Measurements from ENCODE around the gene TBC1D5. TPM values are rescaled to one million over a fixed set of nuclear protein-coding genes. Genes with fewer than 3 reads are reported as not detected.

The TBC1D5 gene
- total and polyA plus RNA-seq, 2 donors (not counting 1 experiment from before 2014, with no cell fraction given), result 22.6 to 111 TPM

DNA sequence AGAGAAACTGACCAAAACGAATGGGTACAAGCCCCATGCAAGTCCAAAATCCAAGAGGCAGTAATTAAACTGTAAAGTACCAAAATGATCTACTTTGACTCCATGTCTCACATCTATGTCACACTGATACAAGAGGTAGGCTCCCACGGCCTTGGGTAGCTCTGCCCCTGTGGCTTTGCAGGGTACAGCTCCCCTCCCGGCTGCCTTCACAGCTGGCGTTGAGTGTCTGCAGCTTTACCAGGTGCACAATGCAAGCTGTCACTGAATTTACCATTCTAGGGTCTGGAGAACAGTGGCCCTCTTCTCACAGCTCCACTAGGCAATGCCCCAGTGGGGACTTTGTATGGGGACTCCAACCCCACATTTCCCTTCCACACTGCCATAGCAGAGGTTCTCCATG lies 308.6 kb downstream of the TBC1D5 start:
- no peaks in the 10 kb centered on the region for H3K4me1 ChIP-seq (ENCODE audit: control insufficient read depth in 2 of 2, insufficient read depth in 2 of 2, low read length in 2 of 2)
- no peak overlapping the region for H2AFZ ChIP-seq (ENCODE audit: insufficient read depth, low read depth, low read length, poor library complexity, severe bottlenecking)
- no peak for ATAC-seq (ENCODE audit: low read depth)
- Mint-ChIP-seq H3K27me3 (no peaks in the 10 kb centered on the region), H3K27ac (no peak overlapping the region), H3K9me3 (ENCODE audit: insufficient read depth) (peaks cover 5% of the 10 kb centered on the region), H3K4me1 (no peaks in the 10 kb centered on the region), H3K4me3 (no peak overlapping the region)
- H3K9ac ChIP-seq (ENCODE audit: low read length), result no peak overlapping the region
- no peak overlapping the region for H3K4me2 ChIP-seq (replicated peaks; ENCODE audit: low read depth, low read length, poor library complexity, severe bottlenecking)
- H3K27me3 ChIP-seq (replicated peaks in 1 of 4; ENCODE audit: control extremely low read depth in 1 of 4, control insufficient read depth in 3 of 4, insufficient read depth in 4 of 4, low read length in 3 of 4), result no peaks in the 10 kb centered on the region
- no peak overlapping the region for H3K4me3 ChIP-seq (ENCODE audit: control extremely low read depth in 1 of 5, extremely low read depth in 1 of 5, insufficient read depth in 1 of 5, low read depth in 2 of 5, low read length in 4 of 5)
- H4K20me1 ChIP-seq (ENCODE audit: control insufficient read depth, insufficient read depth, low read length, poor library complexity, severe bottlenecking), result no peaks in the 10 kb centered on the region
- DNase-seq, result no peak
- ChIA-PET POLR2A (no interaction called here), CTCF (interaction anchor here (9.1 kb wide), 1 partner anchor 408 kb away, joined by 85 read pairs; no protein-coding TSS in a partner anchor)
- peaks cover 2 to 5% (median 4%) of the 10 kb centered on the region in 3 donors for H3K9me3 ChIP-seq (ENCODE audit: control extremely low read depth in 1 of 3, control insufficient read depth in 2 of 3, insufficient read depth in 1 of 3, low read length in 2 of 3)
- TF ChIP-seq, protein P1, sequence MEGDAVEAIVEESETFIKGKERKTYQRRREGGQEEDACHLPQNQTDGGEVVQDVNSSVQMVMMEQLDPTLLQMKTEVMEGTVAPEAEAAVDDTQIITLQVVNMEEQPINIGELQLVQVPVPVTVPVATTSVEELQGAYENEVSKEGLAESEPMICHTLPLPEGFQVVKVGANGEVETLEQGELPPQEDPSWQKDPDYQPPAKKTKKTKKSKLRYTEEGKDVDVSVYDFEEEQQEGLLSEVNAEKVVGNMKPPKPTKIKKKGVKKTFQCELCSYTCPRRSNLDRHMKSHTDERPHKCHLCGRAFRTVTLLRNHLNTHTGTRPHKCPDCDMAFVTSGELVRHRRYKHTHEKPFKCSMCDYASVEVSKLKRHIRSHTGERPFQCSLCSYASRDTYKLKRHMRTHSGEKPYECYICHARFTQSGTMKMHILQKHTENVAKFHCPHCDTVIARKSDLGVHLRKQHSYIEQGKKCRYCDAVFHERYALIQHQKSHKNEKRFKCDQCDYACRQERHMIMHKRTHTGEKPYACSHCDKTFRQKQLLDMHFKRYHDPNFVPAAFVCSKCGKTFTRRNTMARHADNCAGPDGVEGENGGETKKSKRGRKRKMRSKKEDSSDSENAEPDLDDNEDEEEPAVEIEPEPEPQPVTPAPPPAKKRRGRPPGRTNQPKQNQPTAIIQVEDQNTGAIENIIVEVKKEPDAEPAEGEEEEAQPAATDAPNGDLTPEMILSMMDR (IDR thresholded peaks at IDR 0.05), result no peak
- no peak for TF ChIP-seq EZH2 (IDR thresholded peaks at IDR 0.05; ENCODE audit: borderline replicate concordance, insufficient read depth, low read depth, low read length, poor library complexity, severe bottlenecking)
- no peak overlapping the region for H3K27ac ChIP-seq (ENCODE audit: low read length in 2 of 2)
- 97% methylated on average over 4 of the region's 4 CpGs for WGBS (ENCODE audit: insufficient coverage)
- H3K79me2 ChIP-seq (ENCODE audit: control insufficient read depth, insufficient read depth, low read length), result no peaks in the 10 kb centered on the region
- H3K36me3 ChIP-seq (replicated peaks in 1 of 2; ENCODE audit: control extremely low read depth in 1 of 2, control insufficient read depth in 1 of 2, extremely low read depth in 1 of 2, insufficient read depth in 2 of 2, low read length in 1 of 2), result peaks cover 4 to 15% of the 10 kb centered on the region in 2 experiments
- intact Hi-C loops (cut with micrococcal nuclease), result no loop called here

- no peak overlapping the region for H3K27ac ChIP-seq (ENCODE audit: low read length in 2 of 2)
- no peaks in the 10 kb centered on the region for H3K4me1 Mint-ChIP-seq
- H3K9ac ChIP-seq (ENCODE audit: low read length), result no peak overlapping the region
- ChIA-PET CTCF (interaction anchor here (9.1 kb wide), 1 partner anchor 410 kb away, joined by 85 read pairs; no protein-coding TSS in a partner anchor), POLR2A (no interaction called here)
- H3K9me3 ChIP-seq (ENCODE audit: control extremely low read depth in 1 of 3, control insufficient read depth in 2 of 3, insufficient read depth in 1 of 3, low read length in 2 of 3), result peaks cover 0 to 4% (median 0%) of the 10 kb centered on the region in 3 donors
- H2AFZ ChIP-seq (ENCODE audit: insufficient read depth, low read depth, low read length, poor library complexity, severe bottlenecking), result no peak overlapping the region
- H3K4me3 ChIP-seq (ENCODE audit: control extremely low read depth in 1 of 5, extremely low read depth in 1 of 5, insufficient read depth in 1 of 5, low read depth in 2 of 5, low read length in 4 of 5), result no peak overlapping the region
- H3K9me3 Mint-ChIP-seq (ENCODE audit: insufficient read depth), result peaks cover 3% of the 10 kb centered on the region
- no peak overlapping the region for H3K4me3 Mint-ChIP-seq
- H3K27me3 Mint-ChIP-seq, result no peaks in the 10 kb centered on the region
- ATAC-seq (ENCODE audit: low read depth) (no peak), DNase-seq (no peak)
- no peaks in the 10 kb centered on the region for H3K79me2 ChIP-seq (ENCODE audit: control insufficient read depth, insufficient read depth, low read length)
- intact Hi-C loops (cut with micrococcal nuclease), result no loop called here
- TF ChIP-seq, protein P1 (IDR thresholded peaks at IDR 0.05), result no peak
- TF ChIP-seq EZH2 (IDR thresholded peaks at IDR 0.05; ENCODE audit: borderline replicate concordance, insufficient read depth, low read depth, low read length, poor library complexity, severe bottlenecking), result no peak
- H3K27ac Mint-ChIP-seq, result no peak overlapping the region
- H3K36me3 ChIP-seq (replicated peaks in 1 of 2; ENCODE audit: control extremely low read depth in 1 of 2, control insufficient read depth in 1 of 2, extremely low read depth in 1 of 2, insufficient read depth in 2 of 2, low read length in 1 of 2), result peaks cover 2 to 14% of the 10 kb centered on the region in 2 experiments
- H3K27me3 ChIP-seq (replicated peaks in 1 of 4; ENCODE audit: control extremely low read depth in 1 of 4, control insufficient read depth in 3 of 4, insufficient read depth in 4 of 4, low read length in 3 of 4), result no peaks in the 10 kb centered on the region
- H3K4me2 ChIP-seq (replicated peaks; ENCODE audit: low read depth, low read length, poor library complexity, severe bottlenecking), result no peak overlapping the region
- no peaks in the 10 kb centered on the region for H4K20me1 ChIP-seq (ENCODE audit: control insufficient read depth, insufficient read depth, low read length, poor library complexity, severe bottlenecking)
- no peaks in the 10 kb centered on the region for H3K4me1 ChIP-seq (ENCODE audit: control insufficient read depth in 2 of 2, insufficient read depth in 2 of 2, low read length in 2 of 2)
These were observed 310.2 kb downstream of the TBC1D5 start for GRCh38 chr3:17432236-17432635.

Measured in B cell (primary cell).